ENCODE measurements around the gene SCAF4. TPM values are rescaled to one million over a fixed set of nuclear protein-coding genes. Genes with fewer than 3 reads are reported as not detected.

The SCAF4 gene
- total and polyA plus RNA-seq, 9 of the 15 experiments (the other 6 are each of a cell fraction or from before 2014, with no cell fraction given) = 2.3 to 55.7 (median 17.2) TPM

- TF ChIP-seq, protein P1, sequence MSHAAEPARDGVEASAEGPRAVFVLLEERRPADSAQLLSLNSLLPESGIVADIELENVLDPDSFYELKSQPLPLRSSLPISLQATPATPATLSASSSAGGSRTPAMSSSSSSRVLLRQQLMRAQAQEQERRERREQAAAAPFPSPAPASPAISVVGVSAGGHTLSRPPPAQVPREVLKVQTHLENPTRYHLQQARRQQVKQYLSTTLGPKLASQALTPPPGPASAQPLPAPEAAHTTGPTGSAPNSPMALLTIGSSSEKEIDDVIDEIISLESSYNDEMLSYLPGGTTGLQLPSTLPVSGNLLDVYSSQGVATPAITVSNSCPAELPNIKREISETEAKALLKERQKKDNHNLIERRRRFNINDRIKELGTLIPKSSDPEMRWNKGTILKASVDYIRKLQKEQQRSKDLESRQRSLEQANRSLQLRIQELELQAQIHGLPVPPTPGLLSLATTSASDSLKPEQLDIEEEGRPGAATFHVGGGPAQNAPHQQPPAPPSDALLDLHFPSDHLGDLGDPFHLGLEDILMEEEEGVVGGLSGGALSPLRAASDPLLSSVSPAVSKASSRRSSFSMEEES (CRISPR knock-in tag; IDR thresholded peaks at IDR 0.05) = no peak
- TF ChIP-seq ATF7 (IDR thresholded peaks at IDR 0.05) = no peak; the same call in none of the 2 replicates
- peak; percentile 31 for TF ChIP-seq FUS (optimal IDR thresholded peaks at IDR 0.05; ENCODE audit: low read depth, low read length)
- no peak for TF ChIP-seq ZNF274 (IDR thresholded peaks at IDR 0.05; ENCODE audit: borderline replicate concordance, low read depth, low read length)
- peak; percentile 70 for TF ChIP-seq NFE2 (IDR thresholded peaks at IDR 0.05; ENCODE audit: low read depth)
- no peak for TF ChIP-seq HMG20B (CRISPR knock-in tag; IDR thresholded peaks at IDR 0.05)
- peak; percentile 91 for TF ChIP-seq ARID4B (CRISPR knock-in tag; IDR thresholded peaks at IDR 0.05)
- no peak for TF ChIP-seq NFE2L1 (tag; IDR thresholded peaks at IDR 0.05; ENCODE audit: borderline replicate concordance, low read depth)
- no peak for TF ChIP-seq PTRF (tag; IDR thresholded peaks at IDR 0.05)
- TF ChIP-seq SNIP1 (IDR thresholded peaks at IDR 0.05; ENCODE audit: low read depth) = no peak
- no peak for TF ChIP-seq HNRNPH1 (optimal IDR thresholded peaks at IDR 0.05; ENCODE audit: low read depth, low read length)
- TF ChIP-seq ZFP91 (CRISPR knock-in tag; IDR thresholded peaks at IDR 0.05) = 0 out of 2 replicates have a peak, but pooled peaks have one; percentile 42
- TF ChIP-seq, protein P2, sequence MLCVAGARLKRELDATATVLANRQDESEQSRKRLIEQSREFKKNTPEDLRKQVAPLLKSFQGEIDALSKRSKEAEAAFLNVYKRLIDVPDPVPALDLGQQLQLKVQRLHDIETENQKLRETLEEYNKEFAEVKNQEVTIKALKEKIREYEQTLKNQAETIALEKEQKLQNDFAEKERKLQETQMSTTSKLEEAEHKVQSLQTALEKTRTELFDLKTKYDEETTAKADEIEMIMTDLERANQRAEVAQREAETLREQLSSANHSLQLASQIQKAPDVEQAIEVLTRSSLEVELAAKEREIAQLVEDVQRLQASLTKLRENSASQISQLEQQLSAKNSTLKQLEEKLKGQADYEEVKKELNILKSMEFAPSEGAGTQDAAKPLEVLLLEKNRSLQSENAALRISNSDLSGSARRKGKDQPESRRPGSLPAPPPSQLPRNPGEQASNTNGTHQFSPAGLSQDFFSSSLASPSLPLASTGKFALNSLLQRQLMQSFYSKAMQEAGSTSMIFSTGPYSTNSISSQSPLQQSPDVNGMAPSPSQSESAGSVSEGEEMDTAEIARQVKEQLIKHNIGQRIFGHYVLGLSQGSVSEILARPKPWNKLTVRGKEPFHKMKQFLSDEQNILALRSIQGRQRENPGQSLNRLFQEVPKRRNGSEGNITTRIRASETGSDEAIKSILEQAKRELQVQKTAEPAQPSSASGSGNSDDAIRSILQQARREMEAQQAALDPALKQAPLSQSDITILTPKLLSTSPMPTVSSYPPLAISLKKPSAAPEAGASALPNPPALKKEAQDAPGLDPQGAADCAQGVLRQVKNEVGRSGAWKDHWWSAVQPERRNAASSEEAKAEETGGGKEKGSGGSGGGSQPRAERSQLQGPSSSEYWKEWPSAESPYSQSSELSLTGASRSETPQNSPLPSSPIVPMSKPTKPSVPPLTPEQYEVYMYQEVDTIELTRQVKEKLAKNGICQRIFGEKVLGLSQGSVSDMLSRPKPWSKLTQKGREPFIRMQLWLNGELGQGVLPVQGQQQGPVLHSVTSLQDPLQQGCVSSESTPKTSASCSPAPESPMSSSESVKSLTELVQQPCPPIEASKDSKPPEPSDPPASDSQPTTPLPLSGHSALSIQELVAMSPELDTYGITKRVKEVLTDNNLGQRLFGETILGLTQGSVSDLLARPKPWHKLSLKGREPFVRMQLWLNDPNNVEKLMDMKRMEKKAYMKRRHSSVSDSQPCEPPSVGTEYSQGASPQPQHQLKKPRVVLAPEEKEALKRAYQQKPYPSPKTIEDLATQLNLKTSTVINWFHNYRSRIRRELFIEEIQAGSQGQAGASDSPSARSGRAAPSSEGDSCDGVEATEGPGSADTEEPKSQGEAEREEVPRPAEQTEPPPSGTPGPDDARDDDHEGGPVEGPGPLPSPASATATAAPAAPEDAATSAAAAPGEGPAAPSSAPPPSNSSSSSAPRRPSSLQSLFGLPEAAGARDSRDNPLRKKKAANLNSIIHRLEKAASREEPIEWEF (CRISPR knock-in tag; IDR thresholded peaks at IDR 0.05) = no peak
- peak; percentile 88; the same call in 1 of the 2 replicates for TF ChIP-seq KAT7 (CRISPR knock-in tag; IDR thresholded peaks at IDR 0.05; ENCODE audit: borderline replicate concordance)
Measured at GRCh38 chr21:31659536-31660258, 72.2 kb downstream of the SCAF4 start, which contains the start of gene SOD1 (continued).

Data from K562 (cell line).